GM21447 (cell line): Measurements from ENCODE around the gene ATXN7L1.
"Not testable (repeated sequence)": the region's sequence is repeated elsewhere in the genome, so short reads cannot be mapped to it uniquely, and the experiment has no call there.

Experiments
- ATAC-seq: cut with Tn5 transposase; IDR thresholded peaks from one replicate; pipeline ENCODE4 v1.9.1; 2021; ENCODE audit not compliant: unreplicated experiment

The ATXN7L1 gene

GRCh38 chr7:105862770-105863169 is 13.6 kb downstream of the ATXN7L1 start:
- ATAC-seq: no peak

GRCh38 chr7:105862276-105862675 is 14.1 kb downstream of the ATXN7L1 start:
- no peak for ATAC-seq

- no peak for ATAC-seq
Measured at GRCh38 chr7:105861224-105861623, 15.2 kb downstream of the ATXN7L1 start.

GRCh38 chr7:105860793-105861192 is 15.6 kb downstream of the ATXN7L1 start:
- ATAC-seq: no peak

GRCh38 chr7:105857009-105857952 is 19.1 kb downstream of the ATXN7L1 start:
- ATAC-seq: no peak

DNA sequence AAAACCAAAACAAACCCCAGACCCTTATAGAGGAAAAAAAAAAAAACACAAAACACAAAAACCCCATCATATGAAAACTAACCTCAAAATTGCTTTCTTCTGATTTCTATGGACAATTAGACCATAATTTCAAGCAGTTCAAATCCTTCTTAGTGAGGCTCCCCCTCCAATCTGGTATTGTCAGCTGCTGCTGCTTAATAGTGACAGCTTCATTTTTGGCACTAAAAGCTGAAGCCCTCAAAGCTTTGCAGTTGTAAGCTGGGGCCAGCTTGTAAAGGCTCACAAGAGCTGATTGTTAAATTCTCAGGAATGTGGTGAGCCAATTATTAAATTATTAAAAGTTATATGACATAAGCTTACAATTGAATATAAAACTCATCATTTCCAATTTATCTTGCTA is 21.9 kb downstream of the ATXN7L1 start:
- ATAC-seq: no peak

GRCh38 chr7:105853931-105854419 is 22.4 kb downstream of the ATXN7L1 start:
- ATAC-seq: no peak

GRCh38 chr7:105851064-105851463 is 25.3 kb downstream of the ATXN7L1 start:
- no peak for ATAC-seq

- no peak for ATAC-seq
Measured at GRCh38 chr7:105849122-105849855, 27.1 kb downstream of the ATXN7L1 start.

DNA sequence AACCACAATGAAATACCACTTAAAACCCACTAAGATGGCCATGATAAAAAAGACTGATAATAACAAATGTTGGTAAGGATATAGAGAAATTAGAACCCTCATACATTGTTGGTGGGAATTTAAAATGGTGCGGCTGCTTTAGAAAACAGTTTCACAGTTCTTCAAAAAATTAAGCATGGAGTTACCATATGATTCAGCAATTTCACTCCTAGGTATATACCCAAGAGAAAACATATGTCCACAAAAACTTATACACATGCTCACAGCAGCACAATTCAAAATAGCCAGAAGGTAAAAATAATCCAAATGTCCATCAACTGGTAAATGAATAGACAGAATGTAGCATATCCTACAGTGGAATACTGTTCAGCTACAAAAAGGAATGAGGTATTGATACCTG is 30.0 kb downstream of the ATXN7L1 start:
- ATAC-seq: no peak

- not testable (repeated sequence) for ATAC-seq
Measured at GRCh38 chr7:105844681-105845080, 31.7 kb downstream of the ATXN7L1 start.

GRCh38 chr7:105841866-105842265 is 34.5 kb downstream of the ATXN7L1 start:
- ATAC-seq: no peak

DNA sequence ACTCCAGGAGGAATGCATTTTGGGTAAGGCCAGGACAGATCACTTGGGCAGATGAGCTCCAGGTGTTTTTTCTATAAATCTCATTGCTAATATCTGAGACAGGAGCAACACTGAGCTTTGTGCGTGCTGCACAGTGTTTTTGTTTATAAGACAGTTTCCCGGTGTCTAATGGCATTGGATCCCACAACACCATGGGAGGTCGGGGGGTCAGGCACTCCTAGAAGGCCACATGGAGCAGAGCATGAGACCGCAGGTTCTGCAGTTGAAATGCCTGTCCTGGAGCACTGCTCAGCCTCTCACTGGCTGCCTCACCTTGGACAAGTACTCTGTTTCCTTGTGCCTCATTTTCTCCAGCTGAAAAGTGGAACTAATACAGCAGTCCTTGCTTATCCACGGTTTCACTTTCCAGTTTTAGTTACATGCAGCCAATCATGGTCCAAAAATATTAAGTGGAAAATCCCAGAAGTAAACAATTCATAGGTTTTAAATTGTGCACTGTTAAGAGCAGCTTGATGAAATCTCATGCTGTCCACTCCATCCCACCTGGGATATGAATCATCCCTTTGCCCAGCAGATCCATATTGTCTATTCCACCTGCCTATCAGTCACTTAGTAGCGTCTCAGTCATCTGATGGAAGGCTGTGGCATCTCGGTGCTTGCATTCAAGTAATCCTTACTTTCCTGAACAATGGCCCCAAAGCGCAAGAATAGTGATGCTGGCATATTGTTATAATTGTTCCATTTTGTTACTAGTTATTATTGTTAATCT is 35.2 kb downstream of the ATXN7L1 start:
- no peak for ATAC-seq

DNA sequence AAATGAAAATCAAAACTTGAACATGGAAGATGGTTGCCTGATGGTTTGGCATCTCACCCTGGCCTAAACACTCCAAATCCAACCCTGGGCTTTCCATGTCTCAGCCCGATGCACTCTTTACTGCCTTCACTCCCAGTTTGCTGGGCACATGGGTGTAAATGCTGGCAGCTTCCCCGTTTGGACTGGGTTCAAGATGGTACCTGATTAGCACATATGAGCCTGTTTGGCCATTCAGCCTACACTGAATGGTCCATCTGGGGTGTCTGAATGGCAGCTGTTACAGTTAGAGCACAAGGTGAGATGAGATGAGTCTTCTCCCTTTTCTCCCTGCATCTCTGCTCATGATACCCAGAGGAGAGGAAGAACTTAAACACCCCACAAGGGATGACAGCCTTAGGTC is 37.1 kb downstream of the ATXN7L1 start:
- no peak for ATAC-seq

GRCh38 chr7:105838627-105839231 is 37.7 kb downstream of the ATXN7L1 start:
- no peak for ATAC-seq

- no peak for ATAC-seq
Measured at GRCh38 chr7:105837765-105838626, 38.4 kb downstream of the ATXN7L1 start.

DNA sequence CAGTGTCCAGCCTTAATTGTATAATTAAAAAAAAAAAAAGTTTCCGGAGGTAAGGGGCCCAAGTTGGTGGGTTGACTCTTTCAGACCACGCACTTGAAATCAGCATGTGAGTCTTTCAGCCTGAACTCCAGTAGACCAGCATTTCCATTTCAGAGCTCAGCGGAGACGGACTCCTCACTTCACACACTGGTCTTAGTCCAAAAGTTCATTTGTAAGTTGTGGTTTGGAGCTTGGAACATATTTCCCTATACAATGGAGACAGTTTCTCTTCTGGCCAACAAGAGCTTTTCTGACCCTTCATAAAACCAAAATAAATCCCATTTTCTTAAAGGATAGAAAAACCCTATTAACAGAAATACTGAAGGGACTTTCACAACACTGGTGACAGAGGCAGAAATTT is 41.0 kb downstream of the ATXN7L1 start:
- ATAC-seq: no peak

GRCh38 chr7:105831824-105832535 is 44.4 kb downstream of the ATXN7L1 start:
- ATAC-seq: no peak

DNA sequence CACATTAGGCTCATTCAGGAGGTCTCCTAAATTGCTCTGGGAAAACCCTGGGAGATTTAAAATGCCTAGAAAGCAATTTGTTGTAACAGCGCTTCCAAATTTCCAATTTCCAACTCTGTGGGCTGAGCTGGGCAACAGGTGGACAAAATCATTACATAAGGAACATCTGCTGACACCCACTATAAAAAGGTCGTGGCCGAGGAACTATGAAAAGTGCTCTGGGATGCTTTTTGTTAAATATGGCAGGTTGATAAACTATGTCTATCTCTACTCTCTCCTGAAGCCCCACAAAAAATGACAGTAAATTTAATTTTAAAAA is 45.1 kb downstream of the ATXN7L1 start:
- ATAC-seq: no peak
